COLO829 (cell line): ENCODE data around the gene PYGO2.
"Not testable (repeated sequence)": the region's sequence is repeated elsewhere in the genome, so short reads cannot be mapped to it uniquely, and the experiment has no call there.

Source experiments
- DNase-seq: peaks from one replicate; pipeline ENCODE4 v3.0.0; 2012; ENCODE audit warnings: low spot score

Gene PYGO2

DNA sequence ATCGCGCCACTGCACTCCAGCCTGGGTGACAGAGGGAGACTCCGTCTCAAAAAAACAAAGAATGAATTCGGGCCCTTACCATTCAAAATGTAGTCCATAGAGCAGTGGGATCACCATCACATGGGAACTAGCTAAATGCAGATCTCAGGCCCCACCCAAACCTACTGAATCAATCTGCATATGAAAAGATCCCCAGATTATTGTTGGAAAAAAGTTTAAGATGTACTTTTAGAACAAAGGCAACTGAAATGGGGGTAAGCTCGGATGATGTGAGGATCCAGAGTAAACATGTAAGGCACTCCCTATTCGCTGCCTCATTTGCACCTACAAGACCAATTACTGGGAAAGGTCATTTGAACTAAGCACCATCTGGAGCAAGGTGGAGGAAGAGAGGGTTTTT is 20.8 kb upstream of the PYGO2 start:
- DNase-seq, result no peak

DNA sequence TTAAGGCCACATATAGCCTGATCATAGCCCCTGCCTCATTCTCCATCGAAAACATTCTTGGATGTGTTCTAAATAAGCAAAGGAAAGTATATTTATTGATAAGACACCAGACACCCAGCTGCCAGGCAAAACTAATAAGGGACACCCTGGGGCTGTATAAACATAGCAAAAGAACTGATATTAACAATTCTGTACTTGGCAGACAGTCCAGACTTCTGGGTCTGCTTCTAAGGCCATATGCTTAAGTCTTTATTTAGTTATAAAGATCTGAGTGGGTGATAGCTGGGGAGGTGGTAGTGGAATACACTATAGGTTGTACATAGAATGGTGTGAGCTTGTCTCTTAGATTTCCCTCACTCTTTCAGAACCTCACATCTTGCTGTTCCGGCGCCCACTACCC is 16.8 kb upstream of the PYGO2 start:
- DNase-seq, result no peak

DNA sequence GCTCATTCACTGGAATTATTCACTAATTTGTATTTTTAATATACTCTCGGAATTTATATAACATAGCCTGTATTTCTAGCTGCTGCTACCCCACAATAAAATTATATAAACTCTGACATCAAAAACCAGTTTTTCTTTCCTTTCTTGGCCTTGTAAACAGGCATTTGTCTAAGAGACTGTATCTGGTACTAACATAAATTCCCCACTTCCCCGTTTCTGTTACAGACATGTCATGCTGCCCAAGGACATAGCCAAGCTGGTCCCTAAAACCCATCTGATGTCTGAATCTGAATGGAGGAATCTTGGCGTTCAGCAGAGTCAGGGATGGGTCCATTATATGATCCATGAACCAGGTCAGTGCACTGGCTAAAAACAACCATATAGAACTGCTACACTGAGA is 16.2 kb upstream of the PYGO2 start:
- DNase-seq, result not testable (repeated sequence)

DNA sequence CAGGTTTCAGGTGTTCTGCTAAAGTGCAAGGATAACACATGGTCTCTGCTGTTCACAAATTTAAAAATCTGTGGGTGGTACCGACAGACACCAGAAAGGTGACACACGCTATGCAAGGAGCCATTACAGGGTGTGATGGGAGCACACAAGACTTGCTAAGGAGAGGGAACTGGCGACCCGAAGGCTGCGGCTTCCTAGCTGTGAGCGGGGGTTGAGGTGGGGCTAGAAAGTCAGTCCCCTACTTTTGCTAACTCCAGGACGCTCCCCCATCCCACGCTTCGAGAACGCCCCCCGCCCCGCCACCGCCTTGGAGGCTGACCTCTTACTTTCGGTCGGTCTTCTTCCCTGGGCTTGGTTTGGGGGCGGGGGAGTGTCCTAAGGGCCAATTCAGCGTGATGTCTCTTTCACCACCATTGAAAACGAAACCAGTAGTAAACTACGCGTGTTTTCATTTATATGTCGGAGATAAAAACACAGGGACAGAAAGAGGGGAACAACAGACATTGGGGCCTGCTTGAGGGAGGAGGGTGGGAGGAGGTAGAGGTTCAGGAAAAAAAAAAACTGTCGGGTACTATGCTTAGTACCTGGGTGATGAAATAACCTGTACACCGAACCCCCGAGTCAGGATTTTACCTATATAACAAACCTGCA is 14.0 kb upstream of the PYGO2 start:
- no peak for DNase-seq

DNA sequence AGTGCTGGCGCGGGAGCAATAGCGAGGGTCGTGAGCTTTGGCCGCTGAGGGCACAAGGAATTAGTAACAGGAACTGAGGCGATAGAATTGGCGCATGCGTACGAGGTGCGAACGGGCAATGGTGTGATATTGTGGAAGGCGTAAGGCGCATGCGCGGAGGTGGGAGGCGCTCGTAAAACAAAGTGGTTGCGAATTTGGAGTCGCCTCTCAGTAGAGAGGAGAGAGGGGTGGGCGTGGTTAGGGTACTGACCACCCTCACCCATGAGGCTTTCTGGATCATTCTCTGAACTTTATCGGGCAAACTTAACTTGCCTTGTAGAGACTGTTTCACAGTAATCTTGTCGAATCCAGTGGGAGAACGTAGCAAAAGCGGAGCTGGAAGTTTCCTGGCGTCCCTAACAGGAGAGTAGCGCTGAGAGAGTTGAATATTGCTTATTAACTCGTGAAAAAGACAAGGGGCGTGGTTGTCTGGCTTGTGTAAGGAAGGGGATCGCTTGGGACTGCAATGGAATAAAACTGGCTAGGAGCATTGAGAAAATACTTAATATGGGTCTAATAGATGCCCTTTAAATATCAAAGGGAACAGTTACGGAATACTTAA is 13.3 kb upstream of the PYGO2 start:
- DNase-seq, result peak; percentile 98

DNA sequence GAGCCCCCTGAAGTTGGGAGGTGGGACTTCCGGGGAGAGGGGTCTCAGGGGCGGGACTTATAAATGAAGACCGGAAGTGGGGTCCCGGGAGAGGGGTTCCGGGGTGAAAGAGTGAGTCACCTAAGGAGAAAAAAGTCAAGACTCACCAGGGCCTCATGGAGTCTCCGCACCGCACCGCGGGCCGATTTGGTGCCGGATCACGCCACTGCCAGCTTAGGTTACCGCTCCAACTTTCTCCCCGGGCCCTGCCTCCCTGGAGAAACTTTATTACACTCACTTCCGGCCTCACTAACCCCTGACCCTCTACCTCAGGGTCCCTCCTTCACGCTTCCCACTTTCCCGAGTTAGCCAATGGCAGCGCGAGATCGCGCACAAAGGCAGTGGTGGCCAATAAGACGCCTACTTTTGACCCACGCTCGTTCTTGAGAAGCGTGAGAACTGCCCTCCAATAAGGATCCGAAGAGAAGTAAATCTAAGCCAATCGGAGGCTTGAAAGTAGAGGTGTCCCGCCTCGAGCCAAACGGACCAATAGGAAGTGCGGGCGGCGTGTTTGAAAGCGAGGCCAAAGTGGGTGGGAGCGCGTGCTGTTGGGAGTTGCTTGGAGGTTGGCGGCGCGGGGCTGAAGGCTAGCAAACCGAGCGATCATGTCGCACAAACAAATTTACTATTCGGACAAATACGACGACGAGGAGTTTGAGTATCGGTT is 12.7 kb upstream of the PYGO2 start, which contains the start of gene CKS1B:
CKS1B (plus strand) TSS at position 580 of the 706 bp plus-strand sequence; CDS start at position 645, 65 bp downstream.
- DNase-seq, result peak; percentile 99

DNA sequence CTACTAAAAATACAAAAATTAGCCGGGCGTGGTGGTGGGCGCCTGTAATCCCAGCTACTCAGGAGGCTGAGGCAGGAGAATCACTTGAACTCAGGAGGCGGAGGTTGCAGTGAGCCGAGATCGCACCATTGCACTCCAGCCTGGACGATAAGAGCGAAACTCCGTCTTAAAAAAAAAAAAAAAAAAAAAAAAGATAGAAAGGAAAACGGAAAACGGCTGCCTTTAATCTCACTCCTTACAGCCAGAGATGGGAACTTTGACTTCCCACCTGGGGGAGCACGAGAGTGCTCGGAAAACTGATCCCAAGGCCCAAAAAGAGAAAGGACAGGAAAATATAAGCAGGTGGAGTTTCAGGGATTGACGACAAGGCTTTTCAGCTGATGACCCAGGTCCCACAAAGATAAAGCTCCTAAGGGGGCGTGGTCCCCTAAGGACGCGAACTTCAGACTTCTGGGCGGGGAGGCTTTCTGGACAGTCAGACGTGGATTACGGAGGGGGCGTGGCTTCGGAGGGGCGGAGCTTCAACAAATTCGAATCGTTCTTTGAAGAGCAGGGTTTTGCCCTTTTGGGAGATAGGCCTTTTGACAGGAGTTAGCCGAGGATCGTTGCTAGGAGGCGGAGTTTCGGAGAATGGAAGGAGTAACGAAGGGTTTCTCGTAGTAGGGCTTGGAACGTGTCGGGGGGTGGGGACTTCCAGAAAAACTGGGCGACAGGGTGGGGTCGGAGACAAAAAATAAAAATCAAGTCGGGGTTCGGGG is 11.9 kb upstream of the PYGO2 start:
- DNase-seq, result peak; percentile 99

DNA sequence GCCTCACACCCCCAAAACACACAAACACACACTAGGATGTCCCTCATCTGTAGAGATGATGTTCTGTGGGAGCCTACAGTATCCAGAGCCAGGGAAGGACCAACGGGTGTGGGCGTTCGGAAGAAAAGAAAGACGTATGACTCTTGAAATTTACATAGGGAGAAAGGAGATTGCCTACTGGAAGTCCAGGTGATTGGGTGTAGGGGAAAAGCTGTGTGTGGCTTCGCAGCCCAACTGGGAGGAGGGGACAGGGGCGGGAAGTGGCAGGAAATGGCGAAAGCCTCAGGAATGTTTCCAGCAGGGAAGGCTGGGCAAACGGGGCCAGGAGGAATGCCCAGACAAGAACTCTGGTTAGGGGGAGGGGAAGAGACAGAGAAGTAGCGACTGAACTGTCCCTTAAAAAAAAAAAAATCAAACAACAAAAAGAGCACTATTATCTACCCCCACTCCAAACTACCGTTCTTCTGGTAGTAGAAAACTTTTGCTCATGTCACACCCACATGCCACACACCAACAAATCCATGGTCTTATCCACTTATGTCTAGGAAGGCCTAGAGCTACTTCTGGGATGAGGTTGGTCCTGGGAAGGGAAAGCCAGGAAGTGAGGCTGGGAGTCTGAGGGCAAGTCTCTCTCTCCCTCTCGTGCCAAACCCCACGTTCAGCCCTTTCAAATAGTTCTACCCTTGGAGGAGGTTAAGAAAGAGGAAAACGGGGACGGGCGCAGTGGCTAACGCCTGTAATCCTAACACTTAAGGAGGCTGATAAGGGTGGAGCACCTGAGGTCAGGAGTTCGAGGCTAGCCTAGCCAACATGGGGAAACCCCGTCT is 11.1 kb upstream of the PYGO2 start:
- DNase-seq, result peak; percentile 90

DNA sequence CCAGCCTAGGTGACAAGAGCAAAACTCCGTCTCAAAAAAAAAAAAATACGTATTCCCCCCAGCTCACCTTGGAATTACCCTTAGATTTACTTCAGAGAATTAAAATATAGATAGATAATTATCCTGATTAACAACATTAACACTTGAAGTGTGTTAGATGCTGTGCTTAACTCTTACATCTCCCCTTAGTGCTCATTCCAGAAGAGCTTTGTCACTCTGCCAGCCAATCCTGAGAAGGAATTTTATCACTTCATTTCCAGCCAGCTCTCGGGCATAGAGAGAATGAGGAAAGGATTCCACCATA is 10.6 kb upstream of the PYGO2 start:
- DNase-seq, result no peak

DNA sequence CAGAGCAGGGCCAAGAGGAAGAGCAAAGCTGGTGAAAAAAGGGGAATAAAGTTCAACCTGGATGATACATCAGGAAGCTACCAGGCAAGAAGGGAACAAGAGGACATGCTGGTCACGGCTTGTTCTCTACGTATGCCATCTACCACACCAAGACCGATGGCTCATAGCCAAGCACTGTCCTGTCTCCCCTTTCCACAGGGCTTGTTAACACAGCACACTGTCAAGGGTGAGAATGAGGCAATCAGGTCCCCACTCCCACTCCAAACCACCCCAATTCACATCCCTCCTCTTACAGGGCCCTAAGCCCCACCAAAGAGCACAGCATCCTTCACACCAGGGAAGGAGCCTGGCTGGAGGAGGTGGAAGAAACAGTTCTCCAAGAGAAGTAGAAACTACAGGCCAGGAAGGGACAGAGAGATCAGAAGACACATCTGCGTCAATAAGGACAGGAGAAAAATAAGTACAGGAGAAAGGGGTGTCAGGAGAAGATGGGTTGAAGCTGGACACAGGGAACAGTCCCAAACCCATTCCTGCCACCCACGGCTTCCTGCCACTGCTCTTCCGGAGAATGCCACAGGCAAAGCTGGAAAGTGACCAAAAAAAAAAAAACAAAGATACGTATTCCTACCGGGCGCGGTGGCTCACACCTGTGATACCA is 9.9 kb upstream of the PYGO2 start:
- DNase-seq, result peak; percentile 48

DNA sequence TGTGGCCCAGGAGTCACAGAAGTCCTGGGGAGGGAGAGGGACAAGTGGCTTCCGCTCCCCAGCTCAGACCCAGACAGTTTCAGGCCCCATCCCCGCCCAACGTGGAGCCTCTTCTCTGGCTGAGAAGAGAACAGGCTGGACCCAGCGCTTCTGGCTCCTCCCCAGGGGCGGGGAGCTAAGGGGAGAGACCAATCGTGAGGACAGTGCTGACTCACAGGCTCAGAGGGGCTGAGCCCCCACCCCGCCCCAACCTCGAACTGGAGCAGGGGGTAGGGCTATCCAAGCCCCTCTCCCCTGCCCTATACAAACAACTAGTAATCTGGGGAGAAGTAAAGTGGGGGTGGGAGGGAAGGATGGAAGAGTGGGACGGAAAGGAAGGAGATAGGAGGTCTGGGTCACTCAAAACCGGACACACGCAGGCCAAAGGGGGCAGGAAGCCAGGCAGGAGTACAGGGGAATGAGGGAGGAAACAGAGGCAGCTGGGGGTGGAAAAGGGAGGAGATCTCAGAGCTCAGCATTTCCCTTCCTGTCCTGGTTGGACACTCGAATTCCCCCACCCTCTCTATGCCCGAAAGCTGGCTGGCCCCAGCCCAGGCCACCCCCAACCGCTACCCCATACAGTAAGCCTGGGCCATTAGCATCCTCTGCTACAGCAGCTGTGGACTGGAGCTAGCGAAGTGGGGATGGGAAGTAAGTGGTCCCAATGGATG is 9.2 kb upstream of the PYGO2 start, which contains the start of gene SHC1:
SHC1 (minus strand) TSS at position 117 of the 710 bp plus-strand sequence. CDS start 221 bp downstream, outside the sequence.
- DNase-seq, result peak; percentile 92

DNA sequence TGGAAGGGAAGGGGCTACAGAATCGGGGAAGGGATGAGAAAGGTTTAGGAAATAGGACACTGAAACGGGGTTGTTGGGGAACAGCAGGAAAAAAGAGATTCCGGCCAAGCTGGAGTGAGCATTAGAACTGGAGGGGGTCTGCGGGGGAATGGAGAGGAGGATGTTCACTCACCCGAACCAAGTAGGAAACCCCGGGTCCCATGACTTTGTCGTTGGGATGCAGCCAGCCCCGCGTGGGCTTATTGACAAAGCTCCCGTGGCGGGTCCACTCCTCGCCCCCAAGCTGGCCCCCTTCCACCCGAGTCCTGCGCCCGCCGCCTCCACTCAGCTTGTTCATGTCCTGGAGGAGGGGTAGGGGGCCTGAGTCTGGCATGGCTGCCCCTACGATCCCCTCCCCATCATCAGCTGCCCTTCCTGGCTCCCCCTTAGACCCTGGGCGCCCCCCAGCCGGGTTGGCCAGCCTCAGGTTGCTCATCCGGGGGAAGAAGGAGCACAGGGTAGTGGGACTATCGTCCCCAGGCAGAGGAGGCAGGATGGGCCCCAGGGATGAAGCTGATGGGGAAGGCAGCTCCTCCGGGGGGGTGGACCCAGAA is 8.4 kb upstream of the PYGO2 start:
- no peak for DNase-seq

DNA sequence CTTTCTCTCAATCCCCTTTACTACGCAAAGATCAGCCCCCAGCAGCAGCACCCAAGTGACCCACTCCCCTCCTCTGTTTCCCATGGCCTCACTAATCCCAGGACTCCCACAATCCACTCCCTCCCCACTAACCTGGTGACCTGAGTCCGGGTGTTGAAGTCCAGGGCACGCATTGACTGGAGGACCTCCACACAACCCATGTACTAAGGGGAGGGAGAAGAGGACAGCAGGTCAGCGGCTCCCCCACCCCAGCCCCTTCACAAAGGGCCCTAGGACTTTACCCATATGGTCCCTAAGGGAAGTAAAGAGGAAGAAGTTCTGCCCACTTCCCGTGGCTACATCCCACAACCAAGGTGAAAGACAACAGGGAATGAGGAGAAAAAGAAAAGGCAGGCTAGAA is 7.7 kb upstream of the PYGO2 start:
- no peak for DNase-seq

DNA sequence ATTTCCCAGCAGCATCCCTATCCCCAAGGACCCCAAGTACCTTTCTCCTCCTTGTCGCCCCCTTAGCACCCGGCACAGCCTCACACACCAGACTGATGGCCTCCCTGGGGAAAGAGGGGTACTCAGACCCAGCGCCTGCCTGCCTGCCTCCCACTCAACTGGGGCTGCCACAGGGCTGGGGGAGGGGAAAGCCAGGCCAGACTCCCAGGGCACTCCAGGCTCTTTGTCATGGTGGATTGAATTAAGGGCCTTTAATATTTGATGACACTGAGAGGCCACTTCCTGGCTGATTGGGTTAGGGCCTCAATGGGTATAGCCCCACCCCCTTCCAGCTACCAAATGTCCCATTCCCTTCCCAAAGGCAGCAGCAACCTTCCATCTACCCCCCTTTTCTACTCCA is 7.1 kb upstream of the PYGO2 start:
- no peak for DNase-seq

DNA sequence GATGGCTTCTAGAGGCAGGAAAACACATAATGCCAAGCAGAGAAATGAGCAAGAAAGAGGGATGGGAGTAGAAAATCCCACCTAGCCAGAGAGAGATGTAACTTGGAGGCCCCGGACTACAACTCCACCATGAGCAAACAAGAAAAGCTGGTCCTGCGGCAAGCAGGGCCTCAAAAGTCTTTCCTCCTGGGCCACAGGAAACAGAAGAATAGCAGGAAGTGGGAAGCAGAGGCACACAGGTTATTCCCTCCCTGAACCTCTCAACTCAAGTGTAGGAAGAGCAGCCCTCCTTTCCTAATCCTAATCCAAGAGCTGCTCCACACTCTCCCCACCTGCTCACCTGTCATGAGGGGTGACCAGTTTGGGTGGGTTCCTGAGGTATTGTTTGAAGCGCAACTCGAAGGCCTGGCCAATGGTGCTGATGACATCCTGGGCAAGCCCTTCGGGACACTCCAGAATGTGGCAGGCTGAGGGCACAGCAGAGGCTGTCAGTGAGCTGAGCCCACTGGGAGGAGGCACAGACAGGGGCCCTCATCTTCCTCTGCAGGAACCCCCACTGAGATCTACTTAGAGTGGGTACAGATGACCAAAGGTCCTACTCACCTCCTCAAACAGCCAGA is 5.9 kb upstream of the PYGO2 start:
- DNase-seq, result no peak

DNA sequence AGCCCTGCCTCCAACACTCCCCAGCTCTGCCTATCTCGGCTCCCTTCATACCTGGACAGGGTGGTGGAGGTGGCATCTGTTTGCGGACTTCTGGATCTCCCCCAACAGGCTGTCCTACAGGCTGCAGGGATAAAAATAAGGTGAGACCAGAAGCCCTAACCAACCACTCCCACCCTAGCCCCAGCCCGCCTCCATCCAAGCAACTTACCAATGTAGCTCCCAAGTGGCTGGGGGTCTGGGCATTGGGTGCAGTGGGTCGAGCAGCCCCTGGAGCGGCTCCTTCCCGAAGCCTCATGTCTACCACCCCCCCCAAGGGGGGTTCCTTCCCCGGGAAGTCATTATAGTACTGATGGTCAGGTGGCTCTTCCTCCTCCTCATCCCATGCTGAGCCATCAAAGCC is 4.5 kb upstream of the PYGO2 start:
- DNase-seq, result no peak

DNA sequence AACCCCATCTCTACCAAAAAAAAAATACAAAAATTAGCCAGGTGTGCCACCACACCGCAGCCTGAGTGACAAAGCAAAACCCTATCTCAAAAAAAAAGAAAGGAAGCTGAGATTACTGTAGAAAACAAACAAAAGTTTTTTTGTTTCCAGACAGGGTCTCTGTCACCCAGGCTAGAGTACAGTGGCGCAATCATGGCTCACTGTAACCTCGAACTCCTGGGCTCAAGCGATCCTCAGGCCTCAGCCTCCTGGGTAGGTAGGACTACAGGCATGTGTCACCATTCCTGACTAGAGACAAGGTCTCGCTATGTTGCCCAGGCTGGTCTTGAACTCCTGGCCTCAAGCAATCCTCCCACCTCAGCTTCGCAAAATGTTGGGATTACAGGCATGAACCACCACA is 2.8 kb upstream of the PYGO2 start:
- no peak for DNase-seq

DNA sequence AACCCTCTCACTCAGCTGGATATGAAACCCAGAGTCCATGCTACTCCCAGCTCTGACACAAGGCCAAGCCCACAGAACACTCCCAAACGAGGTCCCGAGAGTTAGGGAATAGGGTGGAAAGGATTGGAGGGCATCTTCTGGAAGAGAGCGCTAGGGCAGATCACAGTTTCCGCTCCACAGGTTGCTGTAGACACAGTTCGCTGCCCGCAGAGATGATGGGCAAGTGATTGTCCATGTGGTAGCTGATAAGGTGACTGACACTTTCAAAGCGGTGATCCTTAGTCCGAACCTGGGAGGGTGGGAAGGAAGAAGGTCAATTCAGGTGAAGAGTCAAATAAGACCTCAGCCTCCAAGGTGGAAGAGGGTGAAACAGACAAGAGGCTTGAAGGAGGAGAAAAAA is 2.1 kb upstream of the PYGO2 start:
- no peak for DNase-seq

DNA sequence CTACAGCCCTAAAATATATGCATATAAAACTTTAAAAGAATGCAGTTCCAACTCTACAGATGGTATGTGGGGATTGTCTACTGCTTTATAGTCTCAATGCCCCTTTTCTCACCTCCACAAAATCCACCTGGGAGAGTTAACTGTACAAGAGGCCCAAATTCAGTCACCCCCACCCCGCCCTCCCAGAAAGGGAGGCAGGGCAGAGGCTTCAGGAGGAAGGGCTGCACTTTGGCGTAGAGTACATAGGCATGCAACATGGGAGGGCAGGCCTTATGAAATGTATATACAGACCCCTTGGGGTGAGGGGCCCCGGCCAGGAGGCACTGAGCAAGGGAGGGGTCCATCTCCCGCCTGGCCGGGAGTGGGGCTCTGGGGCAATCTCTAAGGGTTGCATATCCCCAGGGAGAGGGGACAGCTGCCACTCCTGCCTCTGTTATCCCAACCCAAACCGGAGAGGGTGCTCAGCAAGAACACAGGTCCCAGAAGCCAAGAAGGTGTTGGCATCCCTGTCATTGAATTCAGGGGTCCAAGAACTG is 1.3 kb upstream of the PYGO2 start:
- no peak for DNase-seq
